Measurements from ENCODE around the gene EME2. TPM values are rescaled to one million over a fixed set of nuclear protein-coding genes. Genes with fewer than 3 reads are reported as not detected.
A peak's percentile ranks its signal among the peaks of the same experiment; 100 is the strongest.

The EME2 gene
- total RNA-seq, 1 donor from 2014 or later, result 41.5 TPM

DNA sequence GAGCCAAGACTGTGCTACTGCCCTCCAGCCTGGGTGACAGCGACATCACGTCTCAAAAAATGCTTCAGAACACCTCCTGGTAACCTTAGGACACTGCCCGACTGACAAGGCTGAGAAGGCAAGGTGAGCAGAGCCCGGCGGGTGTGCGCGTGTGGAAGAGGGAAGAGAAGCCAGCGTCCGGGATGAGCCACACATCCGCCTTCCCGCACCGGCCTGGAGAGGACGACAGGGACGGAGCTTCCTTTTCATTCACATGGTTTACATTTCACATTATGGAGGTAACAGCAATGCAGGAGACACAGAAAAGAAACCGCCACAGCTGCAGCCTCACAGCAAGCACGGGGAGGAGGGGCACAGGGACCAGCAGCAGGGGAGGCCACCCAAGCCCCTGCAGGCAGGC lies 37.5 kb downstream of the EME2 start:
- Mint-ChIP-seq H3K27ac (peak overlapping the region; percentile 50), H3K27me3 (ENCODE audit: low read depth) (no peaks in the 10 kb centered on the region), H3K9me3 (peaks cover 4% of the 10 kb centered on the region), H3K4me3 (no peak overlapping the region), H3K36me3 (peaks cover 30% of the 10 kb centered on the region), H3K4me1 (no peaks in the 10 kb centered on the region)
- TF ChIP-seq CTCF (IDR thresholded peaks at IDR 0.05; ENCODE audit: unreplicated experiment), result no peak
- no peak for DNase-seq (ENCODE audit: low spot score in 2 of 2, unreplicated experiment in 2 of 2)

GRCh38 chr16:1810536-1810935 lies 37.9 kb downstream of the EME2 start:
- Mint-ChIP-seq H3K27me3 (ENCODE audit: low read depth) (no peaks in the 10 kb centered on the region), H3K36me3 (peaks cover 33% of the 10 kb centered on the region), H3K27ac (no peak overlapping the region), H3K9me3 (peaks cover 4% of the 10 kb centered on the region), H3K4me3 (no peak overlapping the region), H3K4me1 (no peaks in the 10 kb centered on the region)
- TF ChIP-seq CTCF (IDR thresholded peaks at IDR 0.05; ENCODE audit: unreplicated experiment), result no peak
- no peak for DNase-seq (ENCODE audit: low spot score in 2 of 2, unreplicated experiment in 2 of 2)

- peaks cover 18% of the 10 kb centered on the region for H3K36me3 Mint-ChIP-seq
- no peaks in the 10 kb centered on the region for H3K4me1 Mint-ChIP-seq
- DNase-seq (ENCODE audit: low spot score in 2 of 2, unreplicated experiment in 2 of 2), result no peak
- no peak overlapping the region for H3K27ac Mint-ChIP-seq
- no peak overlapping the region for H3K4me3 Mint-ChIP-seq
- no peaks in the 10 kb centered on the region for H3K9me3 Mint-ChIP-seq
- no peaks in the 10 kb centered on the region for H3K27me3 Mint-ChIP-seq (ENCODE audit: low read depth)
- no peak for TF ChIP-seq CTCF (IDR thresholded peaks at IDR 0.05; ENCODE audit: unreplicated experiment)
These were observed 40.1 kb downstream of the EME2 start for GRCh38 chr16:1812732-1813163.

- no peak overlapping the region for H3K27ac Mint-ChIP-seq
- DNase-seq (ENCODE audit: low spot score in 2 of 2, unreplicated experiment in 2 of 2), result no peak
These were observed 42.9 kb downstream of the EME2 start for GRCh38 chr16:1815461-1815860.

DNA sequence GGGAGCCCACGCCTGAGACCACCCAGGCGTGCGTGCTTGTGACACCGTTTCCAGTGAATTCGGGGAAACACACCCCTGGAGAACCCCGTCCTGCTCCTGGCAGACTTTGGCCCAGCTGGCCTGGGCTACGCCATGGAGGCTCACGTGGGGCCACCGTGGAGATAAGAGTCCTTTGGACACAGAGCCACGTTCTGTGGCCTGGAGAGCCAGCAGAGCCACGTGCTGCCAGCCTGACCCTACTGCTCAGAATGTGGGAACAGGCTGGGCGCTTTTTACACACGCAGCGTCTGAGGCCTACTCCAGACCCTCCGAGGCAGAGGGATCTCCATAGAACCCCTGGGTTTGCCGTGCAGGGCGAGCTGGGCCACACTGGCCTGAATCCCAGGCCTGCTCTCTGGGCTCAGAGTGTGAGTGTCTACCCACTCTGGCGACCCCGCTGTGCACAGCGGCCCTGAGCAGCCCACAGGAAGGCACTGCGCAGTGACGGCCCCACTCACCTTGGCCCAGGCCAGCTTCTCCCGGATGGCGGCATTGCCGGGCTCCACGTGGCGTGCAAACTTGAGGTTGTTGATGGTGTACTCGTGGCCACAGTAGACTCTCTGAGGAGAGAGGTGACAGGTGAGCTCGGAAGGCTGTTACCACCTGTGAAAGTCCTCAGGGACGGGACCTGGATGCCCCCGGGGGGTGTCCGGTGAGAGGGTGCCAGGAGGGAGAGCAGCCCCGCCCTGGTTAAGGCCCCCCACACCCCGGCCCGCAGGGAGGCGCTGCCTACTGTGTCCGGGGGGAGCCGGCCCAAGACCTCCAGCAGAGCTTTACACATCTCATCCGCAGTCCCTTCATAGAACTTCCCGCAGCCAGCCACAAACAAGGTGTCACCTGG lies 44.0 kb downstream of the EME2 start:
- no peaks in the 10 kb centered on the region for H3K9me3 Mint-ChIP-seq
- H3K4me1 Mint-ChIP-seq, result no peaks in the 10 kb centered on the region
- H3K4me3 Mint-ChIP-seq, result no peak overlapping the region
- no peak for TF ChIP-seq CTCF (IDR thresholded peaks at IDR 0.05; ENCODE audit: unreplicated experiment)
- no peaks in the 10 kb centered on the region for H3K27me3 Mint-ChIP-seq (ENCODE audit: low read depth)
- no peak overlapping the region for H3K27ac Mint-ChIP-seq
- DNase-seq (ENCODE audit: low spot score in 2 of 2, unreplicated experiment in 2 of 2), result no peak
- H3K36me3 Mint-ChIP-seq, result peaks cover 14% of the 10 kb centered on the region

More at GRCh38 chr16:1815461-1815860, 42.9 kb downstream of the EME2 start:
- Mint-ChIP-seq H3K4me3 (no peak overlapping the region), H3K4me1 (no peaks in the 10 kb centered on the region), H3K36me3 (peaks cover 14% of the 10 kb centered on the region), H3K27me3 (ENCODE audit: low read depth) (no peaks in the 10 kb centered on the region), H3K9me3 (no peaks in the 10 kb centered on the region)
- TF ChIP-seq CTCF (IDR thresholded peaks at IDR 0.05; ENCODE audit: unreplicated experiment), result no peak

All from mesothelial cell of epicardium (in vitro differentiated cells).